ENCODE data around the gene STARD3. TPM values are rescaled to one million over a fixed set of nuclear protein-coding genes. Genes with fewer than 3 reads are reported as not detected.

STARD3 gene
- total and polyA plus RNA-seq, 9 of the 15 experiments (the other 6 are each of a cell fraction or from before 2014, with no cell fraction given), result 0.63 to 87.0 (median 46.0) TPM

DNA sequence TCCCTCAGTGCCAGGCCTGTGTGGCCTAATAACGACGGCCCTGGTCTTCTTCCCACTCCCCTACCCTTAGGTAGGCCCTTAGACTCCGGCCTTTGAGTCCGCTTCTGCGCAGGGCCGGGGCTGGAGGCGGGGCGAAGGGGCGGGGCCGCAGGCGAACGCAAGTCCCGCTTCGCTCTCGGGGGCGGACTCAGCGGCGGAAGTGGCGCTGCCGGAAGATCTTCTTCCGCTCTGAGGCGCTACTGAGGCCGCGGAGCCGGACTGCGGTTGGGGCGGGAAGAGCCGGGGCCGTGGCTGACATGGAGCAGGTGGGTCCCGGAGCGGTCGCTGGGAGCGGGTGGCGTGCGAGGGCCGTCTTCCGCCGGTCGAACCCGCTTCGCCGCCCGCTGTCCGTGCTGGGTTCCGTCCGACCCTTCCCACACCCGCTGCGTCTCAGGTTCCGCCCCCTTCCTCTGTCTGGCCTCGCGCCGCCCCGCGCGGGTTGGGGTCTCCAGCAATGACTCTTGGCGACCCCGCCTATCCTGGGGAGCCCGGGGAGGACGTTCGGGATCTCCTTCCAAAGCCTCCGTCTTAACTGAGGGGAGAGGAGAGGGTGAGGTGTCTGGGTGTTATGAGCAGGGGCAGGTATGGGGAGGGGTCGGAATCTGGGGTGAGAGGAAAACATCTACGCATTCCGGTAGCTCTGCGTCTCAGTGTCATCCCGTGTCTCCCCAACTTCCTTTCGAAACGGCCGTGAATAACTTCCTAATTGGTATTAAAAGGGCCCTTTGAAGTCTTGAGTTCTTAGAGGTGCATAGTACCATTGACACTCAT lies at the start of gene STARD3 (continued):
- TF ChIP-seq, protein P1, sequence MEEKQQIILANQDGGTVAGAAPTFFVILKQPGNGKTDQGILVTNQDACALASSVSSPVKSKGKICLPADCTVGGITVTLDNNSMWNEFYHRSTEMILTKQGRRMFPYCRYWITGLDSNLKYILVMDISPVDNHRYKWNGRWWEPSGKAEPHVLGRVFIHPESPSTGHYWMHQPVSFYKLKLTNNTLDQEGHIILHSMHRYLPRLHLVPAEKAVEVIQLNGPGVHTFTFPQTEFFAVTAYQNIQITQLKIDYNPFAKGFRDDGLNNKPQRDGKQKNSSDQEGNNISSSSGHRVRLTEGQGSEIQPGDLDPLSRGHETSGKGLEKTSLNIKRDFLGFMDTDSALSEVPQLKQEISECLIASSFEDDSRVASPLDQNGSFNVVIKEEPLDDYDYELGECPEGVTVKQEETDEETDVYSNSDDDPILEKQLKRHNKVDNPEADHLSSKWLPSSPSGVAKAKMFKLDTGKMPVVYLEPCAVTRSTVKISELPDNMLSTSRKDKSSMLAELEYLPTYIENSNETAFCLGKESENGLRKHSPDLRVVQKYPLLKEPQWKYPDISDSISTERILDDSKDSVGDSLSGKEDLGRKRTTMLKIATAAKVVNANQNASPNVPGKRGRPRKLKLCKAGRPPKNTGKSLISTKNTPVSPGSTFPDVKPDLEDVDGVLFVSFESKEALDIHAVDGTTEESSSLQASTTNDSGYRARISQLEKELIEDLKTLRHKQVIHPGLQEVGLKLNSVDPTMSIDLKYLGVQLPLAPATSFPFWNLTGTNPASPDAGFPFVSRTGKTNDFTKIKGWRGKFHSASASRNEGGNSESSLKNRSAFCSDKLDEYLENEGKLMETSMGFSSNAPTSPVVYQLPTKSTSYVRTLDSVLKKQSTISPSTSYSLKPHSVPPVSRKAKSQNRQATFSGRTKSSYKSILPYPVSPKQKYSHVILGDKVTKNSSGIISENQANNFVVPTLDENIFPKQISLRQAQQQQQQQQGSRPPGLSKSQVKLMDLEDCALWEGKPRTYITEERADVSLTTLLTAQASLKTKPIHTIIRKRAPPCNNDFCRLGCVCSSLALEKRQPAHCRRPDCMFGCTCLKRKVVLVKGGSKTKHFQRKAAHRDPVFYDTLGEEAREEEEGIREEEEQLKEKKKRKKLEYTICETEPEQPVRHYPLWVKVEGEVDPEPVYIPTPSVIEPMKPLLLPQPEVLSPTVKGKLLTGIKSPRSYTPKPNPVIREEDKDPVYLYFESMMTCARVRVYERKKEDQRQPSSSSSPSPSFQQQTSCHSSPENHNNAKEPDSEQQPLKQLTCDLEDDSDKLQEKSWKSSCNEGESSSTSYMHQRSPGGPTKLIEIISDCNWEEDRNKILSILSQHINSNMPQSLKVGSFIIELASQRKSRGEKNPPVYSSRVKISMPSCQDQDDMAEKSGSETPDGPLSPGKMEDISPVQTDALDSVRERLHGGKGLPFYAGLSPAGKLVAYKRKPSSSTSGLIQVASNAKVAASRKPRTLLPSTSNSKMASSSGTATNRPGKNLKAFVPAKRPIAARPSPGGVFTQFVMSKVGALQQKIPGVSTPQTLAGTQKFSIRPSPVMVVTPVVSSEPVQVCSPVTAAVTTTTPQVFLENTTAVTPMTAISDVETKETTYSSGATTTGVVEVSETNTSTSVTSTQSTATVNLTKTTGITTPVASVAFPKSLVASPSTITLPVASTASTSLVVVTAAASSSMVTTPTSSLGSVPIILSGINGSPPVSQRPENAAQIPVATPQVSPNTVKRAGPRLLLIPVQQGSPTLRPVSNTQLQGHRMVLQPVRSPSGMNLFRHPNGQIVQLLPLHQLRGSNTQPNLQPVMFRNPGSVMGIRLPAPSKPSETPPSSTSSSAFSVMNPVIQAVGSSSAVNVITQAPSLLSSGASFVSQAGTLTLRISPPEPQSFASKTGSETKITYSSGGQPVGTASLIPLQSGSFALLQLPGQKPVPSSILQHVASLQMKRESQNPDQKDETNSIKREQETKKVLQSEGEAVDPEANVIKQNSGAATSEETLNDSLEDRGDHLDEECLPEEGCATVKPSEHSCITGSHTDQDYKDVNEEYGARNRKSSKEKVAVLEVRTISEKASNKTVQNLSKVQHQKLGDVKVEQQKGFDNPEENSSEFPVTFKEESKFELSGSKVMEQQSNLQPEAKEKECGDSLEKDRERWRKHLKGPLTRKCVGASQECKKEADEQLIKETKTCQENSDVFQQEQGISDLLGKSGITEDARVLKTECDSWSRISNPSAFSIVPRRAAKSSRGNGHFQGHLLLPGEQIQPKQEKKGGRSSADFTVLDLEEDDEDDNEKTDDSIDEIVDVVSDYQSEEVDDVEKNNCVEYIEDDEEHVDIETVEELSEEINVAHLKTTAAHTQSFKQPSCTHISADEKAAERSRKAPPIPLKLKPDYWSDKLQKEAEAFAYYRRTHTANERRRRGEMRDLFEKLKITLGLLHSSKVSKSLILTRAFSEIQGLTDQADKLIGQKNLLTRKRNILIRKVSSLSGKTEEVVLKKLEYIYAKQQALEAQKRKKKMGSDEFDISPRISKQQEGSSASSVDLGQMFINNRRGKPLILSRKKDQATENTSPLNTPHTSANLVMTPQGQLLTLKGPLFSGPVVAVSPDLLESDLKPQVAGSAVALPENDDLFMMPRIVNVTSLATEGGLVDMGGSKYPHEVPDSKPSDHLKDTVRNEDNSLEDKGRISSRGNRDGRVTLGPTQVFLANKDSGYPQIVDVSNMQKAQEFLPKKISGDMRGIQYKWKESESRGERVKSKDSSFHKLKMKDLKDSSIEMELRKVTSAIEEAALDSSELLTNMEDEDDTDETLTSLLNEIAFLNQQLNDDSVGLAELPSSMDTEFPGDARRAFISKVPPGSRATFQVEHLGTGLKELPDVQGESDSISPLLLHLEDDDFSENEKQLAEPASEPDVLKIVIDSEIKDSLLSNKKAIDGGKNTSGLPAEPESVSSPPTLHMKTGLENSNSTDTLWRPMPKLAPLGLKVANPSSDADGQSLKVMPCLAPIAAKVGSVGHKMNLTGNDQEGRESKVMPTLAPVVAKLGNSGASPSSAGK (IDR thresholded peaks at IDR 0.05), result no peak; the same call in 1 of the 2 replicates
- TF ChIP-seq ZNF408 (CRISPR knock-in tag; IDR thresholded peaks at IDR 0.05; ENCODE audit: low read depth) (no peak), JUNB (CRISPR knock-in tag; conservative IDR thresholded peaks at IDR 0.05) (no peak), GABPA (tag; conservative IDR thresholded peaks at IDR 0.05; ENCODE audit: low read depth) (peak; percentile 96), CBX3 (IDR thresholded peaks at IDR 0.05; ENCODE audit: borderline replicate concordance in 1 of 2, low read length in 2 of 2) (0 out of 3 replicates have a peak, but pooled peaks of 1 of the 2 experiments have one; percentile 53), ARNT (IDR thresholded peaks at IDR 0.05) (no peak), BRCA1 (IDR thresholded peaks at IDR 0.05) (no peak), BRCA1 (CRISPR knock-in tag; IDR thresholded peaks at IDR 0.05) (no peak), NONO (IDR thresholded peaks at IDR 0.05; ENCODE audit: low read depth in 2 of 2, low read length in 1 of 2) (0 out of 4 replicates have a peak, but pooled peaks of 1 of the 2 experiments have one; percentile 18), CBFB (CRISPR knock-in tag; IDR thresholded peaks at IDR 0.05) (peak; percentile 16; the same call in 1 of the 2 replicates), ZNF780A (CRISPR knock-in tag; IDR thresholded peaks at IDR 0.05) (peak; percentile 66; the same call in 1 of the 2 replicates), ZNF79 (CRISPR knock-in tag; IDR thresholded peaks at IDR 0.05; ENCODE audit: low read depth) (no peak), HDAC2 (IDR thresholded peaks at IDR 0.05) (no peak), CEBPG (CRISPR knock-in tag; IDR thresholded peaks at IDR 0.05) (no peak), CEBPG (tag; conservative IDR thresholded peaks at IDR 0.05 in 1 of 2, IDR thresholded peaks at IDR 0.05 in 1 of 2) (no peak), RFX1 (IDR thresholded peaks at IDR 0.05) (no peak), ERF (CRISPR knock-in tag; IDR thresholded peaks at IDR 0.05) (no peak)
